NCI-H1092 (cell line): Measurements from ENCODE around the gene MOK.
"Not testable (repeated sequence)": the region's sequence is repeated elsewhere in the genome, so short reads cannot be mapped to it uniquely, and the experiment has no call there.

Experiments used
- DNase-seq: peaks from one replicate; lab custom pipeline; 2025; lab: John Stamatoyannopoulos, UW

MOK gene

DNA sequence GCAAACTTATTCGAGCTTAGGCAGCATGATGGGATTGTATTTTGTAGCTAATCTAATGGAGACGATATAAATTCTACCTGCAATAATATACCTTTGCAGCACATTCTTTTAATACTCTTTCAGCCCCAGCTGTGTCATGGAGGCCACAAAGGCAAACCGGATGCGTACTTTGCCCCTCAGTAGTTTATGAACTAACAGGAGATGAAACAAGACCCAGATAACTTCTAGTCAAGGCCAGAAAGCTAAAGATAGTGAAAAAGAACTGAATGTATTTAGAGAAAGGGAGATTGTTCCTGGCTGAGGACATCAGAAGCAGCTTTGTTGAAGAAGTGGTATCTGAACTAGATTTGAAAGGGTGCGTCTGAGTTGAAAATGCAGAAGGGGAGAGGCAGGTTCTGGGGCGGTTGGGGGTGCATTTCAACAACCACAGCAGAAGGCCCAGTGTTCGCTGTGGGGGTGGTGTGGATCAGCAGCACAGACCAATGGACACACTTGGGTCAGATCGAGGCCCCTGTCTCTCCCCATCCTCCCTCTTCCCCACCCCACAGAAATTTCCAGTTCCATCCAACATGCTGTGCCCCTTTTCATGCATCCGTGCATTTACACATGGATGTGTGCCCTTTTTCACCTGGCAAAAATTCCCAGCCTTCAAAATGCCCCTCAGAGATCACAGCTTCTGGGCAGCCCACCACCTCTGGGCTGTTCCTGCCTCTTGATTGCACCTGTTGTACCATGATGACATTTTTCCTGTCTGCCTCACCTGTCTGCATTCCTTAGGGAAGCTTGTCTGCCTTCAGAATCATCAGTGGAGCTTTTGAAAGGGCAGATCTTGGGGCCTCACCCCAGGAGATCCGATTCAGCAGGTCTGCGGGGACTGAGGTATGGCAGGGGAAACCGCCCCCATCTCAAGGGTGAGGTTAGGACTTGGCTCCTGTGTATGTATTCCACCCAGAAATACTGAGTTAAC is 16.8 kb upstream of the MOK start:
- no peak for DNase-seq

GRCh38 chr14:102320671-102321455 is 15.9 kb upstream of the MOK start:
- no peak for DNase-seq

GRCh38 chr14:102320033-102320660 is 15.2 kb upstream of the MOK start:
- DNase-seq = peak; percentile 45

DNA sequence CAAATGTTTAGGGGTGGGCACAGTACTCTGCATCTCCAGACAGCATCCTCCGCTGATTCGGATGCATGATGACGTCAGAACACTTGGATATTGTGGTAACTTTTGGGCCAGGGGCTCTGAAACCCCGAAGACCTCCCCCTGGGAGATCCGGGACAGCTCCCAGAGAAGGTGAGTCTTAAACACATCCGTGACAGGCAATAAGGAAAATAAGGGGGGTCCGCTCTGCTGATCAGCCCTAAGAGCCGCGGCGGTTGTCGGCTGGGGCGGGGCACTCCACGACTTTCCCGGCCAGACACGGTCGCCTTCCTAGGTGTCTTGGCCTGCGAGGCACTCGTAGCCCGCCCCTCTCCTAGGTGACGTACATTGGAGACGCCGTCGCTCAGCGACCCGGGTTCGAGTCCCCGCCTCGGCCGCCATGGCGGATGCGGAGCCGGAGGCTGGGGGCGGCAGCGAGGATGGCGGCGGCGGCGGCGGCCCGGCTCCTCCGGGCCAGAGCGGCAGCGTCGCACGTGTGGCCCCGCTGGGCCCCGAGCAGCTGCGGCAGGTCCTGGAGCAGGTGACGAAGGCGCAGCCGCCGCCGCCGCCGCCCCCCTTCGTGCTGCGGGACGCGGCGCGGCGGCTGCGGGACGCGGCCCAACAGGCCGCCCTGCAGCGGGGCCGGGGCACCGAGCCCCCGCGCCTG is 14.5 kb upstream of the MOK start, which contains the start of gene ZNF839:
Gene ZNF839 (plus strand): TSS at position 396 of the 682 bp plus-strand sequence. CDS start 20 bp downstream, at position 416.
- peak; percentile 84 for DNase-seq

DNA sequence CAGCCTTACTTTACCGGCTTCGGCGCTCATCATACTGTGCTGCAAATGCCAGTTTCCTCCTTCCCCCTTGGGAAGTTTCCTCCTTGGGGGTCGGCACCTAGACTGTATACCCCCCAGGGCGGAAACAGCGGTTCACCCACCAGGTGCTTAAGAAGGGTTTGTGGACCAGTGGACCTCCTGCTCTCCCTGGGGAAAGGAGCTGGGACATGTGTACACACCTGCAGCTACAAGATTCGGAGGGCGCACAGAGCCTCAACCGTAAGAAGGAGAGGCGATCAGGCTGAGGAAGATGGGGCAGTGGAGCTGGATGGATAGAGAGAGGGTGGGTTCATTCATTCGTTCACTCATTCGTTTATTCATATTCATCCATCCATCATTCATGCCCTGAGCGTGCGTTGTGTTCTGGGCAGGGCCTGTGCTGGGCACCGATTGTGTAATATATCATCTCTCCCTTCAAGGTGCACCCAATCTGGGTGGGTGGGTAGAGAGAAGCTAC is 13.9 kb upstream of the MOK start:
- DNase-seq = no peak

- peak; percentile 19 for DNase-seq
These were observed 12.7 kb upstream of the MOK start for GRCh38 chr14:102317564-102318248.

GRCh38 chr14:102316743-102317563 is 12.0 kb upstream of the MOK start:
- peak; percentile 71 for DNase-seq

DNA sequence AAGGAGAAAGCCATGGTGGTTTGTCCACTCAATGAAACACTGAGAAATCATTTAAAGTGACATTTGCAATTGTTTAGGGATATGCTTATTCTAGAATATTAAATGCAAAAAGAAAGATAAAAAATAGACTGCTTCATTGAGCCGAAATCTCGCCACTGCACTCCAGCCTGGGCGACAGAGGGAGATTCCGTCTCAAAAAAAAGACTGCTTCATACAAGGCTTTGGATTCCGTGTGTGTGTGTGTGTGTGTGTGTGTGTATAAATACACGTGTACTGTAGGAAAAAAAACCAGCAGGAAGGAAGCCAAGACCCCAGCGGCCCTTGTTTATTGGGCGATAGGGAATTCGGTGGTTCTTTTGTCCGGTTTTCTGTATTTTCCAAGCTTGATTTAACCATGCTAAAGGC is 11.4 kb upstream of the MOK start:
- peak; percentile 26 for DNase-seq

- no peak for DNase-seq
These were observed 10.2 kb upstream of the MOK start for GRCh38 chr14:102315121-102315520.

DNA sequence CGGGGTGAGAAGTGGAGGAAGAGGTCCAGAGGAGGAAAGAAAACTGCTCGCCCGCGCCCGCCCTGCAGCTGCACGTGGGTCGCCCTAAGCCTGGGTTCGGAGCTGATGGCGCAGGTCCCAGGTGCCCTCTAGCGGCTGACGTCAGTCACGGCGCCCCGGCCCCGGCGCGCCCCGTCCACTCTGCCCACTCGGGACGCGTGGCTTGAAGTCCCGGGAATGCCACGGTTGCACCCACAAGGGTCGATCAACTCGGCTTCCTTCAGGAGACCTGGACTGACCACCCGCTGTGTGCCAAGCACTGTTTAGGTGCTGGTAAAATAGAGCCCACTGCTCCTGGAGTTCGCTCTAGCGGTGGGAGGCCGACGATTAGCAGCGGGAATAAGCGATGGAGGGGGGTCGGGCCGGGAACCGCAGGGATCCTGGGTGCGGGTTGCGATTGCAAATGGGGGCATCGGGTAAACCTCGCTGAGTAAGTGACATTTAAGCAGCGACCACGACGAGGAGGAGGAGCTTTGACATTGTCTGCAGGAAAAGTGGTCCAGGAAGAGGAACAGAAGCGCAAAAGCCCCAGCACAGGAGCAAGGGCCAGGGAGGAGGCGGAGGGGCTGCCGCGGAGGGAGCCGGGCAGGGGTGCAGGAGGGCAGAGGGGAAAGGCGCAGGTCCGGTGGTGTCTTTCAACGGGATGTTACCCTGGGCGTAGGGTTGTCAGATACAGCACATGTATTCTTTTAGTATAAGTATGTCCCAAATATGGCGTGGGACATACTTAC is 9.5 kb upstream of the MOK start:
- DNase-seq = peak; percentile 54

GRCh38 chr14:102303664-102304063 is 1.3 kb downstream of the MOK start:
- no peak for DNase-seq

DNA sequence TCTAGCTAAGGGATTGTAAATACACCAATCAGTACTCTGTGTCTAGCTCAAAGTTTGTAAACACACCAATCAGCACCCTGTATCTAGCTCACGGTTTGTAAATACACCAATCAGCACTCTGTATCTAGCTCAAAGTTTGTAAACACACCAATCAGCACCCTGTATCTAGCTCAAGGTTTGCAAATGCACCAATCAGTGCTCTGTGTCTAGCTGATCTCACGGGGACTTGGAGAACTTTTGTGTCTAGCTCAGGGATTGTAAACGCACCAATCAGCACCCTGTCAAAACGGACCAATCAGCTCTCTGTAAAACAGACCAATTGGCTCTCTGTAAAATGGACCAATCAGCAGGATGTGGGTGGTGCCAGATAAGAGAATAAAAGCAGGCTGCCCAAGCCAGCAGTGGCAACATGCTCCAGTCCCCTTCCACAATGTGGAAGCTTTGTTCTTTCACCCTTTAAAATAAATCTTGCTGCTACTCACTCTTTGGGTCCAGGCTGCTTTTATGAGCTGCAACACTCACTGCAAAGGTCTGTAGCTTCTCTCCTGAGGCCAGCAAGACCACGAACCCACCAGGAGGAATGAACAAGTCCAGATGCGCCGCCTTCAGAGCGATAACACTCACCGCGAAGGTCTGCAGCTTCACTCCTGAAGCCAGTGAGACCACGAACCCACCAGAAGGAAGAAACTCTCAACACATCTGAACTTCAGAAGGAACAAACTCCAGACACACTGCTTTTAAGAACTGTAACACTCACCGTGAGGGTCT is 6.5 kb downstream of the MOK start:
- DNase-seq = not testable (repeated sequence)

DNA sequence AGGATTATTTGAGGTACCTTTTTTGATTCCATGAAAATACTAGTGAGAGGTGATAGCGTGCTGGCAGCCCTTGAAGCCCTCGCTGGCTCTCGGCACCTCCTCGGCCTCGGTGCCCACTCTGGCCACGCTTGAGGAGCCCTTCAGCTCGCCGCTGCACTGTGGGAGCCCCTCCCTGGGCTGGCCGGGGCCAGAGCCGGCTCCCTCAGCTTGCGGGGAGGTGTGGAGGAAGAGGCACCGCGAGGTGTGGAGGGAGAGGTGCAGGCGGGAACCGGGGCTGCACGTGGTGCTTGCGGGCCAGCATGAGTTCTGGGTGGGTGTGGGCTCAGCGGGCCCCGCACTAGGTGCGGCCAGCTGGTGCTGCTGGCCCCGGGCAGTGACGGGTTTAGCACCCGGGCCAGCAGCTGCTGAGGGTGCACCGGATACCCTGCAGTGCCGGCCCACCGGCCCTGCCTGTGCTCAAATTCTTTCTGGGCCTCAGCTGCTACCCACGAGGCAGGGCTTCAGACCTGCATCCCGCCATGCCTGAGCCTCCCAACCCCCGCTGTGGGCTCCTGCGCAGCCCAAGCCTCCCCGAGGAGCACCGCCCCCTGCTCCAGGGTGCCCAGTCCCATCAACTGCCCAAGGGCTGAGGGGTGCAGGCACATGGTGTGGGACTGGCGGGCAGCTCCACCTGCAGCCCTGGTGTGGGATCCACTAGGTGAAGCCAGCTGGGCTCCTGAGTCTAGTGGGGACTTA is 7.4 kb downstream of the MOK start:
- DNase-seq = no peak

GRCh38 chr14:102295270-102295669 is 9.7 kb downstream of the MOK start:
- DNase-seq = no peak

- no peak for DNase-seq
These were observed 11.2 kb downstream of the MOK start for GRCh38 chr14:102293781-102294180.

GRCh38 chr14:102292441-102292840 is 12.5 kb downstream of the MOK start:
- no peak for DNase-seq

- DNase-seq = no peak
These were observed 16.8 kb downstream of the MOK start for GRCh38 chr14:102288139-102288538.

DNA sequence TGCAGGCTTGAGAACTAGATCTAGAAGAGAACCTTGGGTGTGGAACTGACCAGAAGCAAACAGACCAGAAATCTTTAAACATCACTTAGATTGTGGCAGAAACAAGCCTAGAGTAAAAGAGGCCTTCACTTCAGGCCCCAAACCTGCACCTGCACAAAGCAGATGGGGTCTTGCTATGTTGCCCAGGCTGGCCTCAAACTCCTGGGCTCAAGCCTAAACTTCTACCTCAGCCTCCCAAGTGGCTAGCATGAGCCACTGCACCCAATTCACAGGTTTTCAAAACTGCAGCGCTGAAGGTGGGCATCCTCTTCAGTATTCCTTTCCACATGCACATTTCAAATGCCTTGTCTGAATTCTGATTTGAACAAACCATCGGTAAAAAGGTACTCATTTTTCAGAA is 19.9 kb downstream of the MOK start:
- DNase-seq = no peak
